Neural crest cell (in vitro differentiated cells): ENCODE results near the gene DNAH7. TPM values are rescaled to one million over a fixed set of nuclear protein-coding genes. Genes with fewer than 3 reads are reported as not detected.

ENCODE experiments used
- DNase-seq: peaks from one replicate; pipeline ENCODE4 v3.0.0; 2021; ENCODE audit warnings: low read depth, mixed read lengths, low spot score
- H3K27ac Mint-ChIP-seq: one replicate; pipeline ENCODE4 v1.8.0; 2021; ENCODE audit warnings: mild to moderate bottlenecking, mixed read lengths; ENCODE audit not compliant: unreplicated experiment
- H3K27me3 Mint-ChIP-seq: 2 replicates; pipeline ENCODE4 v1.8.0; 2021; ENCODE audit warnings: low read depth, mild to moderate bottlenecking, mixed read lengths
- H3K36me3 Mint-ChIP-seq: 2 replicates; pipeline ENCODE4 v1.8.0; 2021; ENCODE audit warnings: low read depth, mild to moderate bottlenecking, mixed read lengths
- H3K4me1 Mint-ChIP-seq: 2 replicates; pipeline ENCODE4 v1.8.0; 2021; ENCODE audit warnings: mixed read lengths
- H3K4me3 Mint-ChIP-seq: one replicate; pipeline ENCODE4 v1.8.0; 2021; ENCODE audit warnings: mild to moderate bottlenecking, mixed read lengths
- H3K9me3 Mint-ChIP-seq: 2 replicates; pipeline ENCODE4 v1.8.0; 2021; ENCODE audit warnings: mixed read lengths
- CTCF ChIP-seq: fragments of 200-600 bp; sonication (generic); conservative IDR thresholded peaks from 2 replicates; pipeline ENCODE4 v1.5.0; 2021; ENCODE audit warnings: antibody characterized with exemption, mild to moderate bottlenecking
- total RNA-seq: library from RNA; stranded (reverse); gene quantifications from 2 replicates; pipeline ENCODE4 v1.2.1, GENCODE V29; 2021

DNAH7 gene
- total RNA-seq, 1 donor from 2014 or later: 1.5 TPM

GRCh38 chr2:195830968-195831950 lies 237.4 kb downstream of the DNAH7 start:
- DNase-seq: no peak
- H3K27me3 Mint-ChIP-seq: no peaks in the 10 kb centered on the region
- H3K4me3 Mint-ChIP-seq: no peak overlapping the region
- no peaks in the 10 kb centered on the region for H3K9me3 Mint-ChIP-seq
- no peaks in the 10 kb centered on the region for H3K36me3 Mint-ChIP-seq
- H3K4me1 Mint-ChIP-seq: peaks cover 7% of the 10 kb centered on the region
- no peak overlapping the region for H3K27ac Mint-ChIP-seq
- no peak for TF ChIP-seq CTCF

- Mint-ChIP-seq H3K27me3 (no peaks in the 10 kb centered on the region), H3K4me1 (no peaks in the 10 kb centered on the region), H3K4me3 (no peak overlapping the region), H3K27ac (no peak overlapping the region), H3K9me3 (no peaks in the 10 kb centered on the region), H3K36me3 (no peaks in the 10 kb centered on the region)
- no peak for DNase-seq
- no peak for TF ChIP-seq CTCF
Observed at GRCh38 chr2:195824478-195824877, 244.2 kb downstream of the DNAH7 start.

- no peaks in the 10 kb centered on the region for H3K36me3 Mint-ChIP-seq
- DNase-seq: no peak
- TF ChIP-seq CTCF: no peak
- no peaks in the 10 kb centered on the region for H3K4me1 Mint-ChIP-seq
- H3K27me3 Mint-ChIP-seq: no peaks in the 10 kb centered on the region
- H3K27ac Mint-ChIP-seq: no peak overlapping the region
- no peaks in the 10 kb centered on the region for H3K9me3 Mint-ChIP-seq
- no peak overlapping the region for H3K4me3 Mint-ChIP-seq
Observed at GRCh38 chr2:195823206-195823605, 245.4 kb downstream of the DNAH7 start.

- no peaks in the 10 kb centered on the region for H3K36me3 Mint-ChIP-seq
- H3K4me3 Mint-ChIP-seq: no peak overlapping the region
- DNase-seq: no peak
- H3K9me3 Mint-ChIP-seq: no peaks in the 10 kb centered on the region
- no peak overlapping the region for H3K27ac Mint-ChIP-seq
- no peak for TF ChIP-seq CTCF
- no peaks in the 10 kb centered on the region for H3K27me3 Mint-ChIP-seq
- H3K4me1 Mint-ChIP-seq: no peaks in the 10 kb centered on the region
Observed at GRCh38 chr2:195821566-195821932, 247.1 kb downstream of the DNAH7 start.

DNA sequence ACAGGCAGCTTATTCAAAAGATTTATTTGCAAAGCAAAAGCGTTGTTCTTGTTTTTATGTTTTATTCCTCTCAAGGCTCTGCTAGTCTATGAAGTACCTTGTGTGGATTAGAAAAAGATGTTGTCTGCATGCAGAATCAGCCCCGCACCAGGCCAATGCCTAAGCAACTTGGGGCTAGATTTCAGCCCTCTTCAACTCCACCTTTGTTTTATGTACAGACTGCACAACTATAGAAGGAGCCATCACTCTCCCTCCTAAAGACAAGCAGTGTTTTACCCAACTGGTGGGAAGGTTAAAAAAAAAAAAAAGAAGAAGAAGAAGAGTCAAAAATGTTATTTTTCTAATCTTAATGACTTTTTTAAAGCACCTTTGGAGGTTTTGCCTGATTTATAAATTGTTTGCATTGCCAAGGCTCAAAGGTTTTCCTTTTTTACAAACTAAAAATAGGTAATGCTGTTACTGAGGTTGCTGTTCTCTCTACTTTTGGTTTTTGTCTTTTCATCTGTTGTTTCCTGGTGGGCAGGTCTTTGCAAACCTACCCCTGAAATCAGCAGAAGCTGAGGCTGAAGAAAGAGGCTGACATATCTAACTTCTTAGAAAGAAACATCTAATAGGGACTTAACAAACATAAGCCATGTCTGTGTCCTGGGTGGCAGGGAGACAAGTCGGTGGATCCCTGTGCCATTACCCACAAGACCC lies 247.6 kb downstream of the DNAH7 start:
- no peak for TF ChIP-seq CTCF
- no peaks in the 10 kb centered on the region for H3K9me3 Mint-ChIP-seq
- no peaks in the 10 kb centered on the region for H3K27me3 Mint-ChIP-seq
- no peaks in the 10 kb centered on the region for H3K4me1 Mint-ChIP-seq
- H3K36me3 Mint-ChIP-seq: no peaks in the 10 kb centered on the region
- no peak overlapping the region for H3K4me3 Mint-ChIP-seq
- H3K27ac Mint-ChIP-seq: no peak overlapping the region
- no peak for DNase-seq
